HG02610 (cell line): ENCODE data around the gene MOCOS.

Experiments
- ATAC-seq: cut with Tn5 transposase; IDR thresholded peaks from one replicate; pipeline ENCODE4 v1.9.1; 2021; ENCODE audit warnings: mild to moderate bottlenecking, moderate library complexity; ENCODE audit not compliant: unreplicated experiment

Gene MOCOS

DNA sequence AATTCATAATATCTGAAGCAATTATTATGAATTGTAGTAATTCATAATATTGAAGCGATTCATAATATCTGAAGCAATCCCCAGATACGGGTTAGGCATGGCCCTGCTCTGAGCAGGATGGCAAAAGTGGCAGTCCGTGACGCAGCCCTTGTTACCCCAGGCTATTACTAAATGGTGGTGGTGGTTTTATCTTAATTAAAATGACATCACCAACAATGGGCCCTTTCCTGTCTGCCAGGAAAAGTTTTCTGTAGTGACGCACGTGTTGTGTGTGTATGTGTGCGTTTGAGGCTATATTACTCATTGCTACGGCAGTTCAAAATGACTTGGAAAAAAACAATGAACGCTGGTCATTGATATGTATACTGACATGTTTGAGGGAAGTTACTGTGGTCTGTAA, 10.6 kb upstream of the MOCOS start:
- no peak for ATAC-seq

GRCh38 chr18:36177913-36178312, 9.4 kb upstream of the MOCOS start:
- ATAC-seq = no peak

DNA sequence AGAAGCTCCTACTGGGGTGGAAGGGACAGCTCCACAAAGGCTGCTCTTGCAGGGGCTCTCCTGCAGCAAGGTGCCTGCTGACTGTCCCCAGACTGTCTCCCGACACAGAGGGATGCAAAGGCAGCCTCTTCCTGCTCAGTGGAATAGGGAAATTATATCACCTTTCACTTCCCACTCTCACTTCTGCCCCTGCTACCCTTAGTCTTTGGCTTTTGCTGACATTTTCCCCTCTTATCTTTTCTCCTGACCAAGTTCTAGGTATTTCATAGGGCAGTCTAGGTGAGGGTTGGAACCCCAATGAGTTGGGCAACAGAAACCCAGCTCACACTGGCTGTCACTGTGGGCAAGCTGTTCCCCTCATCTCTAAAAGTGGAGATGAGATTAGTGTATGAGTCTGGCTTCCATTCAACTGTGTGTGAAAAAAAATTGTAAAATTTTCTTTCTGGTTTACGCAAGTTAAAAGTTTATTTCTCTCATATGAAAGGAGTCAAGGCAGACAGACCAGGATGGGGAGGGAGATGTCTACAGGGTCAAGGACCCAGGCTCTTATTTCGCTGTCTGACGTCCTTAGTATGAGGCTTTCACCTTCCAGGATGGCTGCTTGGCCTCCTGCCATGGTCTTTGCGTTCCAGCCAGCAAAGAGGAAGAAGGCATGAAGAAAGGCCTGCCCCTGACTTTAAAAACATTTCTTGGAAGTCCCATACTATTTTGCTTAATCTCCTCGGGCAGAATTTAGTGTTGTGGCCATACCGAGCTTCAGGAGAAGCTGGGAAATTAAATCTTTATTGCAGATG, 7.5 kb upstream of the MOCOS start:
- no peak for ATAC-seq

- no peak for ATAC-seq
These were observed 5.9 kb upstream of the MOCOS start for GRCh38 chr18:36181441-36181840.

DNA sequence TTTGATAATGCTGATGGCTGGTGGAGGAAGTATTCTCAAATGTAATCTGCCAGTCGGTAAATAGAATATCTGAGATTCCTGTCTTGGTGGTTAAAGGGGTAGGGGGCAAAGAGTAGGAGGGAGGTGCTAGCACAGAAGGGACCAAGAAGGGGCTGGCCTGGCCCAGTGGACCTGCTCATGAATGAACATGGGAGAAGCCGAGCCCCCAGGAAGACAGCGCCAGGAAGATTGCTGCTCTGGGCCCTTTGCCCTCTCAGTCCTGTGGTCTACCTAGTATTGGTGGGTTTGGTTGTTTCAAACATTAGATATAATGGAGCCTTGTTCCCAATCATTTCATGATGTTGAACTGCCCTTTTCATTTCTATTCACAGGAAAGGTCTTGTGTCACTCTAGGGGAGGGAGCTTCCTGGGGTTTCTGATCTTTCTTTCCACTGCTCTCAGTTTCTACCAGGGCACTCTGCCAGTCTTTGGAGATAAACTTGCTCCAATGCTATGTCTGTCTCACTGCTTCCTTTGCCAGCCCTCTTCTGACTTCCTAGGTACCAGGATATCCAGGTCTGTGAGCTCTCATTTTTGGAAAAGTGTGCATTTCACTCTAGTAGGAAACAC, 5.3 kb upstream of the MOCOS start:
- no peak for ATAC-seq

DNA sequence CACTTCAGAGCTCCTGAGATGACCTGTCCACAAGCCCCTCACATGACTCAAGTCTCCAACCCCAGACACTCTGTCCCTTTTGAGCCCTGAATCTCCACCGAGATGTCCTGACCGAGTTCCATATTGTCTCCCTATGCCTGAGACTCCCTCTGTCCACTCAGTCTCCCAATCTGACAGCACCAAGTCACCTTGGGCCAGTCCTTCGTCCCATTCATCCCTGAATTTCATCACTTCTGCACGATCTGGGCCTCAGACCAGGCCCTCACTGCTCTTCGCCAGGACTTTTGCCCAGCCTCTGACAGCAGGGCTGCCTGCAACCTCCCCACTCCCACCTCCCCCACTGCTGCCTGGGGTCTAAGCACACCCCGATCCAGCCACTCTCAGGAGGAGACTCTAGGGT, 4.3 kb upstream of the MOCOS start:
- no peak for ATAC-seq

- no peak for ATAC-seq
These were observed 3.3 kb upstream of the MOCOS start for GRCh38 chr18:36183987-36184386.

GRCh38 chr18:36185157-36185556, 2.1 kb upstream of the MOCOS start:
- peak; percentile 29 for ATAC-seq

DNA sequence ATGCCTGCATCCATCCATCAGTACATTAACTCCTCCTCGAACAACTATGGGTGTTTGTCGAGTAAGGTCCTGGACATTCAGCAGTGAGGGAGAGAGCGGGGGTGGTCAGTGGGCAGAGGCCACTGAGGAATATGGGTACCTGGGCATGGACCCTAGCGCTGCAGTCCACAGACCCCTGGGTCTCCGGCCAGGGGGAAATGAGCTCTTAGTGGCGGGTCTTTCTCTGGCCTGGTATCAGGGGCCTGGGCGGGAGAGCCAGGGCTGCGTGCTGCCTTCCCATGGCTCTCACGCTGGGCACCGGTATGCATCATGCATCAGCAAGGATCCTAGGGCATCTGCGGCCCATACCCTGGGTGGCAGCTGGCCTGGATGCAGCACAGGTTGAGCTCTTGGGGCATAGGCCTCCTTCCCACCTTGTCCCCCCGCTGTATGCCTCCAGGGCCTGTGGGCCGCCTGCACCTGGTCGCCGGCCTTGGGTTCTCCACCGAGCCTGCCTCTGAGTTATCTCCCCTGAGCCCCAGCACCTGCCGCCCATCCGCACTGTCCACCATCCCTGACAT, 1.3 kb upstream of the MOCOS start:
- ATAC-seq = no peak

GRCh38 chr18:36186461-36187192, 670 bp upstream of the MOCOS start:
- ATAC-seq = no peak

- ATAC-seq = peak; percentile 2
These were observed 777 bp downstream of the MOCOS start for GRCh38 chr18:36187826-36188721.

DNA sequence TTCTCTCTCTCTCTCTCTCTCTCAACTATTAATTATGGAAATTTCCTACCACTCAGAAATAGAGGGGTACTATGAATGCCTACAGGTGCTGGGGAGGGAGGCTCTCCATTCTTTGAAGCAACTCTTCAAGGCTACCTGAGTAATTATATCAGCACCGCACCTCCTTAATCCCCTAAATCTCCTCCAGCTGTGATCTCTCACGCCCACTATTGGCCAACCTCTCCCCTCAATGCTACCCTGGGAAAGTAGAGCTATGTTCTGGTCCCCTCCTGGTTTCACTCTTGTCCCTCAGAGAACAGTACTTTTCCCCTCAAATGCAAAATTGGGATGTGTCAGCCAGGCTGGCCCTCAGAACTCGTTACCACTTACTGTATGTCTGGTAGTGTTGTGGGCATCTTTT, 1.6 kb downstream of the MOCOS start:
- ATAC-seq = no peak

DNA sequence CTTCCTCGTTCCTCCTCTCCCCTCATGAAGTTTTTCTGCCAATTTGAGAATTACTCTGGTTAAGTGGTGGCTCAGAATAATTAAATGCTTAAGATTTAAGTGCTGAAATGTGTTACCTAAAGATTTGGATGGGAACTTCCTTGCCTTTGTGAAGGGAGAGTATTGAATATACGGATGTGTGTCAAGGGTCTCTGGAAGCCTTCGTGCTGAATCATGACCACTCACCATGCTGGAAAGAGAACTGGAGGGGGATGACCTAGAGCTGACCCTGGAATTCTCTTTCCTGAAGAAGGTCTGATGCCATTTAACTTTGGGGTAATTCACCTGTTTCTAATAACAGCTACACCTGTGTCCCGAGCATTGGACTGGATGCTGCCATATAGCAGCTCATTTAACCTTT, 2.2 kb downstream of the MOCOS start:
- no peak for ATAC-seq

DNA sequence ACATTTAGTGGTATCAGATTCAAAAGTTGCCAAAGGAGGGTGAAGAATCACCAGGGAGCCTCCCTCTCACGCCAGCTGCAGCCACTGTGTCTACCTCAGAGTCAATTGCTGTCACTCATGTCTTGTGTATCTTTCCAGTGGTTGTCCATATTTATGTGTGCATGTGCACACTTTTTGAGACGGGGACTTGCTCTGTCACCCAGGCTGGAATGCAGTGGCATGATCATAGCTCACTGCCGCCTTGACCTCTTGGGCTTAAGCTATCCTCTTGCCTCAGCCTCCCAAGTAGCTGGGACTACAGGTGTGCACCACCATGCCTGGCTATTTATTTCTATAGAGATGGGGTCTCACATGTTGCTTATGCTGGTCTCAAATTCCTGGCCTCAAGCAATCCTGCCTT, 4.0 kb downstream of the MOCOS start:
- no peak for ATAC-seq

DNA sequence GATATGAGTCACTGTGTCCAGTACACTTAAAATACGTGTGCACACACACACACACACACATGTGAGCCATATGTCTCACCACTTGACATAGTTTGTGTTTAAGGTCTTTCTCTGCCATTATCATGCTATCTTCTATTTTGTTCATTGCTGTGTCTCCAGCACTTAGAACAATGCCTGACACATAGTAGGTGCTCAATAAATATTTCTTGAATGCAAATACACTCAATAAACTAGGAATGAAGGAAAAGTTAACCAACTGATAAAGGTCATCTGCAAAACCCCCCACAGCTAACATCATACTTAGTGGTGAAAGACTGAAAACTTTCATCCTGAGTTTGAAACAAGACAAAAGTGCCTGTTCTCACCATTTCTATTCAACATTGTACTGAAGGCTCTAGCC, 4.4 kb downstream of the MOCOS start:
- ATAC-seq = no peak

DNA sequence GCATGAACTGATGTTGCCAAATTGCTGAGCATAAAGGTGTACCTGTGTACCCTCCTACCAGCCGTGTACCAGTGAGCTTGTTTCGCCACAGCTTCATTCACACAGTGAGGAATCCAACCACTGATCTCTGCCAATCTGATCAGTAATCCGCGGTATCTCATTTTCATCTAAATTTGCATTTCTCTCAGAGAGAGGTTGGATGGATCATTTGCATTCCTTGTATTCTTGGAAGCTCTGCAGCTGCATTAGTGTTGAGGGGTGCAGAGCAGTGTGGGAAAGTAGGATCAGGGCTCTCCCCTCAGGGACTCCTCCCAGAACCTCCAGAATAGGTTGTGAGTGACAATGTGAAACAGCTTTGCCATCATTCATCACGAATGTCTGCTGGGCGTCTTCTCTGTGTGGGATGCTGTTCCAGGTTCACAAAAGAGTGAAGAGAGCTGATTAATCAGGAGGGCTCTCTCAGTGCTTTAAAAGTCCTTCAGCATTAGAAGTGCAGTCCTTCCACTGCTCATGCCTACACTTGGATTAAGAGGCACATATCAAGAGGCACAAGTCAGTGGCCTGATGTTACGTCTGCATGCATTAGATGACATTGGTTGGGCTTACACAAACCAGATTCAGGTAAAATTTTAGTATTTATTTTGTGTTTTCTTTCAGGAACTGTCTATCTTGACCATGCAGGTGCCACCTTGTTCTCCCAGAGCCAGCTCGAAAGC, 7.5 kb downstream of the MOCOS start:
- no peak for ATAC-seq

DNA sequence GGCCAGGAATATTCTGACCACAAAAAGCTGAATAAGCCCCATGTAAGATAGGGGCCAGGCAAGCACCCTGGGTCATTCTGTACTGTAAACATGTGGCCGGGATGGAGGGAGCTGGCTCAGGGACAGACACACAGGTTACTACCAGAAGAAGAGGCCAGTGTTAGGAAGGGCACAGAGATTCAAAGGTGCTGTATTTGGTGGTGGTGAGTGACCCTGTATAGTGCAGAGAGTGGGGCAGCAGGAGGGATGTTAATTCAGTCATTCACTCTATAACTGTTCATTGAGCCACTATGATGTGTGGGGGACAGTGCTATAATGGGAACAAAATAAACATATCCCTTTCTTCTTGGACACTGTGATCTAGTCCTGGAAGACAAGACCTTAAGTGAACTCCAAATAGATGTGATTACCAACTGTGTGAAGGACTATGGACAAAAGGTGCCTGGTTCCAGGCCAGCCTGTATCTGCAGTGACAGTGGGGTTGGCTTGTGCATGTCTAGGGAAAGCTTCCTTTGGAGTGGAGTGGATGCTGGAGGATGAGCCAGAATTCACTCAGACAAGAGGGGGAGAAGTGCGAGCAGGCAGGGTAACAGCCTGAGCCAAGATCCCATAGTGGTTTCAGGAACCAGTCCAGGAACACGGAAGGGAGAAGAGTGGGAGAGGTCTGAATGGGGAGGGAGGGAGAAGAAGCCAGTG, 8.3 kb downstream of the MOCOS start:
- no peak for ATAC-seq

DNA sequence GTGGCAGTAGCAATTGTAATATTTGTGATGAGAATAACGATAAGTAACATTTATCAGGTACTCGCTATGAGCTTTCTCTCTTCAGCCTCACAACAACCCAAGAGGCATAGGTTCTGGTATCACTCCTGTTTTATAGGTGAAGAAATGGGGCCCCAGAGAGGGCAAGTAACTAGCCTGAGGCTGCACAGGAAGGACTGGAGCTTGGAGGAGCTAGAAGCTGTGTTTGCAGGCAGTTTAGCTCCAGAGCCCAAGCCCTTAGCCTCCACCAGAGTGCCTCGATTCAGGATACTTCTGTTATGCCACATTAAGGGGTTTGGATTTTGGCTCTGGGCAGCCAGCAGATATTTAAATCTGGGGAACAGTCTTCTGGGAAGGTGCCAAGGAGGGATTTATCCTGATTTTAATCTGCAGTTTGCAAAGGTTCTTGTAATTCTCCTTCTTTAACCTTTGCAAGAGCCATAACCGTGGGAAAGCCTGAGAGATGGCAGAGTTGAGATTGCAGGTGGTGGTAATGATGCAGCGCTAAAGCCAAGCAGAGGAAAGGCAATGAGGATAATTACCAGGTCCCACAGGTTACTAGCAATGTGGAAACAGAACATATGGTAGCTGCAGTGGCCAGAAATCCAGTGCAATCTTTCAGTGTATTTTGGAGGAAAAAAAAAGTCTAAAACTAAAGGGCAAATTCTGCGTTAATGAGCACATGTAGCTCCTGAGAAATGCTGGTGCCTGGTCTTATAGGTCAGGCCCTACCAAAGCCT, 9.1 kb downstream of the MOCOS start:
- no peak for ATAC-seq
